NCI-H2171 (cell line): Measurements from ENCODE around the gene BTBD3.

Experiments used
- DNase-seq: peaks from one replicate; lab custom pipeline; 2025; lab: John Stamatoyannopoulos, UW

Gene BTBD3

GRCh38 chr20:11917663-11918062, at the start of gene BTBD3:
TSS of gene BTBD3 (plus strand) at chr20:11917893. CDS start at chr20:11918276, 383 bp downstream.
- DNase-seq = peak; percentile 23

- no peak for DNase-seq
These were observed 48.1 kb upstream of the BTBD3 start for GRCh38 chr20:11869641-11870040.

- DNase-seq = no peak
These were observed 47.3 kb upstream of the BTBD3 start for GRCh38 chr20:11870411-11870810.

GRCh38 chr20:11876555-11876954, 41.1 kb upstream of the BTBD3 start:
- no peak for DNase-seq

- peak; percentile 14 for DNase-seq
These were observed 37.0 kb upstream of the BTBD3 start for GRCh38 chr20:11880680-11881079.

- DNase-seq = no peak
These were observed 36.2 kb upstream of the BTBD3 start for GRCh38 chr20:11881449-11881848.

GRCh38 chr20:11882651-11883050, 35.0 kb upstream of the BTBD3 start:
- DNase-seq = no peak

GRCh38 chr20:11888648-11889047, 29.0 kb upstream of the BTBD3 start:
- DNase-seq = no peak

GRCh38 chr20:11890331-11891076, 27.2 kb upstream of the BTBD3 start:
- peak; percentile 98 for DNase-seq

GRCh38 chr20:11891077-11891775, 26.5 kb upstream of the BTBD3 start:
- peak; percentile 68 for DNase-seq

GRCh38 chr20:11891776-11892545, 25.7 kb upstream of the BTBD3 start:
- DNase-seq = peak; percentile 88

- no peak for DNase-seq
These were observed 23.6 kb upstream of the BTBD3 start for GRCh38 chr20:11894062-11894461.

GRCh38 chr20:11895861-11896387, 21.8 kb upstream of the BTBD3 start:
- DNase-seq = peak; percentile 85

- DNase-seq = no peak
These were observed 16.6 kb upstream of the BTBD3 start for GRCh38 chr20:11901127-11901526.

GRCh38 chr20:11902285-11902697, 15.4 kb upstream of the BTBD3 start:
- DNase-seq = peak; percentile 32

- no peak for DNase-seq
These were observed 12.1 kb upstream of the BTBD3 start for GRCh38 chr20:11905460-11906179.

GRCh38 chr20:11906626-11907480, 10.8 kb upstream of the BTBD3 start:
- DNase-seq = no peak

- DNase-seq = no peak
These were observed 10.1 kb upstream of the BTBD3 start for GRCh38 chr20:11907621-11908020.

GRCh38 chr20:11912013-11912658, 5.6 kb upstream of the BTBD3 start:
- no peak for DNase-seq
